Activated naive CD8-positive, alpha-beta T cell treated with anti-CD3 and anti-CD28 coated beads, Interleukin-2, amount 10 ng/mL, durations not matched to agents 7 days and 5 days (primary cell): Measurements from ENCODE around the gene UNC93A. TPM values are rescaled to one million over a fixed set of nuclear protein-coding genes. Genes with fewer than 3 reads are reported as not detected.

Source experiments
- total RNA-seq, 2 experiments: library from RNA; stranded (reverse); gene quantifications; one replicate each; pipeline ENCODE4 v1.2.3, GENCODE V29; 2021

The UNC93A gene
- total RNA-seq, 2 experiments from 2014 or later, result not detected

Other genes starting within 250 kb of the UNC93A start
- 1 to 10 TPM; 3.0 to 3.6 TPM for gene CCR6, start 168.2 kb upstream of the UNC93A start, total RNA-seq
- gene GPR31, start 133.3 kb upstream of the UNC93A start, total RNA-seq, result not detected
- gene TTLL2, start 33.8 kb downstream of the UNC93A start, total RNA-seq, result not detected